ENCODE measurements around the gene ZFP36.

ZFP36 gene

DNA sequence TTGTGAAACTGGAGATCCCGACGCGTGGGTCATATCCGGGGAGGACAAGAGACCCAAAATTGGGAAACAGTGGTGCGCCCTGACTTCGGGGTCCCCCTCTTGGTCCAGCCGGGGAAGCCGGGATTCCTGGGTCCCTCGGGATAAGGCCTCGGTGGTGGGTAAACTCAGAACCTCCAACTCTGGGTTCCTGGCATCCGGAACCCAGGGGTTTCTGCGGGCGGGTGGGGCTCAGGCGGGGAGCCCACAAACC lies 688 bp downstream of the ZFP36 start:
- no peak for DNase-seq

GRCh38 chr19:39407660-39408391 lies 1.2 kb downstream of the ZFP36 start:
- DNase-seq = no peak

DNA sequence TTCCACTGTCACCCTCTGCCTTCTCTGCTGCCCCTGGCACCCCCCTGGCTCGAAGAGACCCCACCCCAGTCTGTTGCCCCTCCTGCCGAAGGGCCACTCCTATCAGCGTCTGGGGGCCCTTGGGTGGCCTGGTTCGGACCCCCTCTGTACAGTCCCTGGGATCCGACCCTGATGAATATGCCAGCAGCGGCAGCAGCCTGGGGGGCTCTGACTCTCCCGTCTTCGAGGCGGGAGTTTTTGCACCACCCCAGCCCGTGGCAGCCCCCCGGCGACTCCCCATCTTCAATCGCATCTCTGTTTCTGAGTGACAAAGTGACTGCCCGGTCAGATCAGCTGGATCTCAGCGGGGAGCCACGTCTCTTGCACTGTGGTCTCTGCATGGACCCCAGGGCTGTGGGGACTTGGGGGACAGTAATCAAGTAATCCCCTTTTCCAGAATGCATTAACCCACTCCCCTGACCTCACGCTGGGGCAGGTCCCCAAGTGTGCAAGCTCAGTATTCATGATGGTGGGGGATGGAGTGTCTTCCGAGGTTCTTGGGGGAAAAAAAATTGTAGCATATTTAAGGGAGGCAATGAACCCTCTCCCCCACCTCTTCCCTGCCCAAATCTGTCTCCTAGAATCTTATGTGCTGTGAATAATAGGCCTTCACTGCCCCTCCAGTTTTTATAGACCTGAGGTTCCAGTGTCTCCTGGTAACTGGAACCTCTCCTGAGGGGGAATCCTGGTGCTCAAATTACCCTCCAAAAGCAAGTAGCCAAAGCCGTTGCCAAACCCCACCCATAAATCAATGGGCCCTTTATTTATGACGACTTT lies 2.0 kb downstream of the ZFP36 start:
- DNase-seq = no peak

DNA sequence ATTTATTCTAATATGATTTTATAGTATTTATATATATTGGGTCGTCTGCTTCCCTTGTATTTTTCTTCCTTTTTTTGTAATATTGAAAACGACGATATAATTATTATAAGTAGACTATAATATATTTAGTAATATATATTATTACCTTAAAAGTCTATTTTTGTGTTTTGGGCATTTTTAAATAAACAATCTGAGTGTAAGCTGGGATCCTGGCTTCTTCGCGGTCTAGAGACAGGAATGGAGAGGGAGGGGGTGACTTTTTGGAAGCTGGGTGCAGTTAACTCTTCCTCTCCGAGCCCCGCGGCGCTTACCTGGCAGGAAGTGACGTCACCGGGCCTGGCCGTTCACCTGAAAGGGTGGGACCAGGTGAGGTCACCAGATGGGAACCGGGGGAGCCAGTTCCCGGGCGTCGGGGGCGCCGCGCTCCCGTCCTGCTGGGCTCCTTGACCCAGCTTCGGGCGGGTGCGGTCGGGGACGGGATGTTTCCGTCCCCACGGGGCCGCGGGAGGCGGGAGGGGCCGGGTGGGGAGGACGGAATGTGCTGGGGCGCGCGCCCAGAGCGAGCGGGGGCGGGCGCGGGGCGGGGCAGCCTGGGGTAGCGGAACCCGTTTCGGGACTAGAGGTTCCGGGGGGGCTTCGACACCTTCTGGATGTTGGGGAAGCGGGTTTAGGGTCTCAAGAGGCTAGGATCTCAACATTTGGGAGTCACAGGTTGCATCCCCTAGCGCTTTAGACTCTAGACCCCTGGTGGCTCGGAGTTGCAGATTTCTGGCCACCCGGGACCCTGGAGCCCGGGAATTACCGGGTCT lies 2.8 kb downstream of the ZFP36 start:
- peak; percentile 7 for DNase-seq

DNA sequence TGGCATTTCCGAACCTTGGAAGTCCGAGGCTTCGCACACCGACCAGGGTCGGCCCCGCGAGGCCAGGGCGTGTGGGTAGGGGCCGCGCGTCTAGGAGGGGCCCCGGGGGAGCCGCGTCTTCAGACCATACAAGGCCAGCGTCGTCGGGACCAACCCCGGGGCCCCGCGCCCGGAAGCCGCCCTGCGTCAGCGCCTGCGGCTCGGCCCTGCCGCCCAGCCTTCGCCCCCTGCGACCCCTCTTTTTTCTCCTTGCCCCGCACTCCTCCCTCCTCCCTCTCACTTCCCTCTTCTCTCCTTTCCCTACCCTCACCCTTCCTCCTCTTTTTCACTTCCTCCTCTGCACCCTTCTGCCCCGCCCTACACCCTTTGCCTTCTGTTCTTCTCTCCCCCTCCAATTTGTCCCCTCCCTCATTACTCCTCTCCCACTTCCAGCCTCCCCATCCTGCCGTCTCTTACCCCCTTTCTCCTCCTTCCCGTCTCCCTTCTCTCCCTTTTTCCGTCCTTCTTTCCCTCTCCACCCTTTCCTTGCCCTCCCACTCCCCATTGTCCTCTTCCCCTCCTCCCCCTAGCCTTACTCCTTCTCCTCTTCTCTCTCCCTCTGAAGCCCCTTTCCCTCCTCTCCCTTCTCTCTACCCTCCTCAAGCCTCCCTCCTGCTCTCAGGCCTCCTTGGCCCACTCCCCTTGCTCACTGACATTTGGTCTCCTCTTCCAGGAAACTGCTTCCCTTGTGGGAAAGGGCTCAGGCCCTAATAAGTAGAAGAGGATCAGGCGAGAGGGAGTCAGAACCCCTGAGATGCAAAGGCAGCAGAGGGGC lies 3.6 kb downstream of the ZFP36 start:
- no peak for DNase-seq

GRCh38 chr19:39410831-39411080 lies 4.1 kb downstream of the ZFP36 start:
- no peak for DNase-seq

DNA sequence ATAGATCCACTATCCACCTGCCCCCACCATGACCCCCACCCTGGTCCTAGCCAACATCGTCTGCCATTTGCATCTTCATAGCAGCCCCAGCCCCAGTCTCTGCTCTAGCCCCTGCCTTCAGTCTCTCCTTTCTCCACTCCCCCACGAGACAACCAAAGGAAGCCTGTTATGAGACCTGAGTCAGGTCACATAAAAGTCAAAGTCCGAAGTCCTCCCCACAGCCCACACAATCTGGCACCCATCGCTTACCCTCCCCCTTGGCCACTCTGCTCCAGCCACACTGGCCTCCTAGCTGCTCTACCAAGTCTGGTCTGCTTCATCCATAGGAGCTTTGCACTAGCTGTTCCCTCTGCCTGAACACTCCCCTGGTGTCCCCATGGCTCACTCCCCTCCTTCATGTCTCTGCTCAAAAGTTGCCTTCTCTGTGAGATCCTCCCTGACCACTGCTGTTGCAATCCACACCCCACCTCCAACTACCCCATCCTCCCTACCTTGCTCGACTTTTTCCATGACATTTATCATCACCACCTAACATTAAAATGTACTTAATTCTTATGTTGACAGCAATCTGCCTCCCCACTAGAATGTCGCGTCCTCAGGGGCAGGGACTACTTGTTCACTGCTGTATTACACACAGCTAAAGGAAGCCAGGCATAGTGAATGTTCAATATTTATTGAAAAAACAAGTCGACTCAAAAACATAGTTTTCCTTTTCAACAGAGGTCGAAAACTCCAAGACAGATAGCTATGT lies 4.6 kb downstream of the ZFP36 start:
- no peak for DNase-seq

GRCh38 chr19:39411832-39412099 lies 5.1 kb downstream of the ZFP36 start:
- DNase-seq = peak; percentile 90

DNA sequence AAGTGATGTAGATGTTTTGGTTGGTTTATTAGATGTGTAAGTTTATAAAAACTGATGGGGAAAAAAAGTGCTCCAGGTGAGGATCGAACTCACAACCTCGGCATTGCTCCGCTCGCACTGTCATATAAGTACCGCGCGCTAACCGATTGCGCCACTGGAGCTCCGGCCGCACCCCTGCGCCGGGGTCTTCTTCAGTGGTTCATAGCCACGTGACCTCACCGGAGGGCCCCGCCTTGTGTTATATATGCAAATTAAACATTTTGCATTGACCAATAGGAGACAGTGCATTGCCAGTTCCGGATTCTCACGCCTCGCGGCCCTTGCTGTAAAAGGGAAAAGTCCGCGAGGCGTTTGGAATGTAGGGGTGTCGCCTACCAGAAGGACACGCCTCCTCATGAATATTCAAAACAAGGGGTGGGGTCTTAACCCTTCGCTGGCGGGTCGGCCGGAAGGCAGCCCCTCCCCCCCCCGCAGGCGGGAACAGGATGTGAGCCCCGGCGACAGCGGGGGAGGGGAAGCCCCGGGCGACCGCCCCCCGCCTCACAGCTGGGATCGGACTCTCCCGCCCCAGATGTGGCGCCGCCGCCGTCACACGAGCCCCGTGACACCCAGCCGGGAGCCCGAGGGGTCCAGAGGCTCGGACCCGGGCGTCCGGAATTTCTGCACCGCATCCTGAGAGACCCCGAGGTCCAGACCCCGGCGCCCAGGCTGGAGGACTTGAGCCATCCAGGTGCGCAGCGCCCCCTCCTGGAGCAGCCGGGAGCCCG lies 5.6 kb downstream of the ZFP36 start, which contains the start of gene PLEKHG2:
Gene PLEKHG2, plus strand, starts transcription at position 570 of the 767 bp plus-strand sequence. CDS start 1,418 bp downstream, outside the sequence.
- DNase-seq = peak; percentile 97

DNA sequence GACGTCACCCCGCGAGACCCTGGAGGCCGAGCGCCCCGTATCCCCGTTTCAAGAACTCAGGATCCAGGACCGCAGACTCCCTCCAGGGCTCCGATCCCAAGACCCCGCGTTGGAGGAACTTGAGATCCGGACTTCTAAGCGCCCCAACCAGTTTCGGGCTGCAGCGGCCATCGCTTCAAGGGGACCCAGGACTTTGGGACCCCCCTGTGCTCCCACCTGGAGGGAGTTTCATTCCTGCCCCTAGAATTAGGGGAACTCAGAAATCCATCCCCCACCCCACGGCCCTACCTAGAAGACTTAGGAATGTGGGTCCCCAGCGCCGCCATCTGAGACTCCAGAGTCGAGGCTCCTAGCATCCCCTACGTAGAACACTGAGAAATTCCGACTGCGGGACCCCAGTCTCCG lies 6.2 kb downstream of the ZFP36 start:
- no peak for DNase-seq

DNA sequence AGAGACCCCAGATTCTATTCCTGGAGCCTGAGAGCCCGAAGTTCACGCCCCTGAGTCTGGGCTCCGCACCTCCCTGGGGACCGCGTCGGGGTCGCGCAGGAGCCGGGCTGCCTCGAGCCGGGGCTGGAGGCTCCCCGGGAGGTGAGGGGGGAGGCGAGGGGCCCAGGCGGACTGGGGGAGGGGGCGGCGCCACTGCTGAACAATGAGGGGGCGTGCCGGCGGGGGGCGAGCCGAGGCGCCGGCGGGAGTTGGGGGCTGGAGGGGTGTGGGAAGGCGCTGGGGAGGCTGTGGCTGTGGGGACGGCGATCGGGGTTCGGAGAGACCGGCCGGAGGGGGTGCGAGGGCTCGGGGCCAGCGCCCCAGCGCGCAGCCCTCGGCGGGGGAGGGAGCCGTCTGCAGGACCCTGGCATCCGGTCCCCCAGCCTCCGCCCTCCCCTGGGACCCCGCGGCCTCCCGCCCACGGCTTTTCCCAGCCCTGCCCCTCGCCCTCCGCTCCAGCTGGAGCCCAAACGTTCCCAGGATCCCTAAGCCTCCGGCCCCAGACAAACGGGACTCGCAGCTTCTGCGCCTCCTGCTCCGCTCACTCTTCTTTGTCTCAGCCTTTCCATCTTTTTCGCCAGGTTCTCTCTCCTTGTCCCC lies 6.7 kb downstream of the ZFP36 start:
- DNase-seq = peak; percentile 33

GRCh38 chr19:39413911-39414608 lies 7.4 kb downstream of the ZFP36 start:
- no peak for DNase-seq

DNA sequence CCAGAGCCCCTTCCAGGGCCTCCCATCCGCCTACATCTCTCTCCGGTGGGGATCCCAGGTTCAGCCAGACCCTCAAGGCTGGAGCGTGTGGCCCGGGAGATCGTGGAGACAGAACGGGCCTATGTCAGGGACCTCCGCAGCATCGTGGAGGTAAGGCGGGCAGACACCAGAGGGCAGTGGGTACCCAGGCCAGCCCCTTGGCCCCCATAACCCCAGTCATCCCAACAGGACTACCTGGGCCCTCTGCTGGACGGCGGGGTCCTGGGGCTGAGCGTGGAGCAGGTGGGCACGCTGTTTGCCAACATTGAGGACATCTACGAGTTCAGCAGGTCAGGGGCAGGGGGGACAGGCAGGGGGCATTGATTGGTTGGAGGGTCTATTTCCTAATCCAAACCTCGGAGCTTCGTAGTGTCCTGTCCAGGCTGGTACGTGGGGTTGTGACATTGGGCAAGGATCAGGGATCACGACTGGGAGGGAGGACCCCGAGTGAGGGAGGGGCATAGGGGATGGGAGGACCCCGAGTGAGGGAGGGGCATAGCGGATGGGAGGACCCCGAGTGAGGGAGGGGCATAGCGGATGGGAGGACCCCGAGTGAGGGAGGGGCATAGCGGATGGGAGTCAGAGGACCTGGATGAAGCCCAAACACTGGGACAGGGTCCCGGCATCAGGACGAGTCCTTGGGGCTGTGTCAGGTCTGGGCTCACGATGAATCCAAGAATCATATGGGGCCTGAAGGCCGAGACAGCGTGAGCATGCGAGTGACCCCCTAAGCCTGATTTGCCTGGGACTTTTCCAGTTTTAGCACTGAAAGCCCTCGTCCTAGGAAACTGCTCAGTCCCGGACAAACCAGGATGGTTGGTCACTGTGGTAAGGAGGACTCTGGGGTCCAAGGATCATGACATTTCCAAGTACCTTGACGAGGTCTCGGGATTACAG lies 8.7 kb downstream of the ZFP36 start:
- no peak for DNase-seq

DNA sequence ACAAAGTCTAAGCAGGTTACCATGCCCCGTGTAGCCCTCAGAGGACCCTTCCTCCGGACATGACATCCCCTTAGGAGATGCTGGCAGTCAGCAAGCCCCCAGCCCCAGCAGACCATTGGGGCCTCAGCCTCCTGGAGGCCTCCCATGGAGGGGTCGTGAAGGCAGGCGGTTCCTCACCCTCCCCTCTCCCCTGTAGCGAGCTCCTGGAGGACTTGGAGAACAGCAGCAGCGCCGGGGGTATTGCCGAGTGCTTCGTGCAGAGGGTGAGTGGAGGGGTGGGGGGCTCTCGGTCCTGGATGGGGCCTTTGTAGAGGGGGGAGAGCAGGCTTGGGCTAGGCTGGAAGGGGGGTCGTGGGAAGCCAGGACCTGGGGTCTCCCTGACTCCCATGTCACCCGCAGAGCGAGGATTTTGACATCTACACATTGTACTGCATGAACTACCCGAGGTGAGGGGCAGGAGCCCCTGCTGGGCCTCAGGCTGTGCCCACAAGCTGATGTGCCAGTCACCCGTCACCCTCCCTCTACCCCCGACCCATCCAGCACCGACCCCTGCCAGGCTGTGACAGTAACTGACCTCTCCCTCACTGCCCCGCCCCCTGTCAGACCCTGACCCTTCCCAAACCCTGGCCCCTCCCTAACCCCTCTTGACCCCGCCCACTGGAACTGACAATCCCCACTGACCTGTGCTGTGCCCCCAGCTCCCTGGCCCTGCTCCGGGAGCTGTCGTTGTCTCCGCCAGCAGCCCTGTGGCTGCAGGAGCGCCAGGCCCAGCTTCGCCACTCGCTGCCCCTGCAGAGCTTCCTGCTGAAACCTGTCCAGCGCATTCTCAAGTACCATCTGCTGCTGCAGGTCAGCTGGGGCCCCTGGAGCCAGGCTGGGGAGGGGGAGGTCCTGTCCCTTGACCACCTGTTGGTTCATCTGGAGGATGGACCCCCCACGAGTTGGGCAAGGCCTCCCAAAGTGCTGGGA lies 9.8 kb downstream of the ZFP36 start:
- DNase-seq = no peak

GRCh38 chr19:39417463-39418181 lies 11.0 kb downstream of the ZFP36 start:
- no peak for DNase-seq

- no peak for DNase-seq
Observed at GRCh38 chr19:39419003-39419402, 12.4 kb downstream of the ZFP36 start.

DNA sequence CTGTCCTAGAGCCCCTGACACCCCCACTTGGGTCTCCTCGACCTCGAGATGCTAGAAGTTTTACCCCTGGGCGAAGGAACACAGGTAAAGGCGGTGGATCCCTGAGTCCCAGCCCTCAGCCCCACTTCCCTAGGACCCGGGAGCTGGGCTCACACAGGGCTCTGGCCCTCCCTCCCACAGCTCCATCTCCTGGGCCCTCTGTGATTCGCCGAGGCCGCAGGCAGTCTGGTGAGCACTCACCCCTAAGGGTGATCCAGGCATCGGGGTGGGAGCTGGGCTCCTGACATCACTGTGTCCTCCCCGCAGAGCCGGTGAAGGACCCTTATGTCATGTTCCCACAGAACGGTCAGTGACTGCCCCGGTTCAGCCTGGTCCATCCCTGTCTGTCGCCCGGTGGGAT lies 14.1 kb downstream of the ZFP36 start:
- DNase-seq = no peak

DNA sequence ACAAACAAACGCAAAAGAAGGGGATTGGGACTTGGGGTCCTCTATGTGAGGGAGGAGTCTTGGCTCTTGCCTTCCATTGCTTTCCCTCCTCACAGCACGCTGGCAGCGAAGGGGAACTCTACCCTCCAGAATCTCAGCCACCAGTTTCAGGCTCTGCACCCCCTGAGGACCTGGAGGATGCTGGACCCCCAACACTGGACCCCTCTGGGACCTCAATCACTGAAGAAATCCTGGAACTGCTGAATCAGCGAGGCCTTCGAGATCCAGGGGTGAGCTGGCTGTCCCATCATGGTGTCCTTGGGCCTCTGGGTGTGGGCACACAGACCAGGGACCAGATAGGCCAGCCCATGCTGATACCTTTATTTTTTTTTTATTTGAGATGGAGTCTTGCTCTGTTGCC lies 15.4 kb downstream of the ZFP36 start:
- DNase-seq = no peak
